PC-3 (cell line): ENCODE data around the gene CHST14. TPM values are rescaled to one million over a fixed set of nuclear protein-coding genes. Genes with fewer than 3 reads are reported as not detected.

ENCODE experiments used
- ATAC-seq: fragments of 200-7000 bp; cut with Tn5 transposase; 2 replicates; pipeline ENCODE4 v1.9.1; 2020; ENCODE audit warnings: mild to moderate bottlenecking, moderate library complexity
- BruUV-seq: library from RNA; stranded (reverse); fragments of 400-500 nt; replicated peaks from 2 replicates; lab custom pipeline; 2021; lab: Mats Ljungman, UMichigan
- CTCF ChIA-PET: fragments of 300-600 bp; sonication (Branson Sonifier 250); formaldehyde crosslinking; loops from one replicate; lab custom pipeline; 2022; ENCODE audit warnings: antibody characterized with exemption; lab: Charles Lee
- POLR2A ChIA-PET: fragments of 300-600 bp; sonication (Branson Sonifier 250); formaldehyde crosslinking; loops from one replicate; lab custom pipeline; 2022; ENCODE audit warnings: antibody characterized with exemption; ENCODE audit not compliant: unreplicated experiment; lab: Charles Lee
- DNase-seq: peaks from one replicate; pipeline ENCODE4 v3.0.0-alpha.2; 2015
- H2AFZ ChIP-seq: fragments of 300-600 bp; sonication (generic); 2 replicates; pipeline ENCODE4 v1.6.0; 2016; ENCODE audit warnings: antibody characterized with exemption, low read length
- H3F3A ChIP-seq: fragments of 300-600 bp; sonication (generic); one replicate; pipeline ENCODE4 v1.6.0; 2017; ENCODE audit warnings: antibody characterized with exemption, low read length, control low read depth, mild to moderate bottlenecking; ENCODE audit not compliant: unreplicated experiment
- H3K27ac ChIP-seq: fragments of 300-600 bp; sonication (generic); 2 replicates; pipeline ENCODE4 v1.5.1; 2016; ENCODE audit warnings: mild to moderate bottlenecking, low read length
- H3K27me3 ChIP-seq: fragments of 300-600 bp; sonication (generic); 2 replicates; pipeline ENCODE4 v1.6.1; 2016; ENCODE audit warnings: low read length, mixed read lengths
- H3K36me3 ChIP-seq: fragments of 300-600 bp; sonication (generic); 2 replicates; pipeline ENCODE4 v1.6.1; 2016; ENCODE audit warnings: low read depth, mixed run types, low read length, mixed read lengths
- H3K4me1 ChIP-seq: fragments of 300-600 bp; sonication (generic); 2 replicates; pipeline ENCODE4 v1.5.1; 2016; ENCODE audit warnings: low read length; ENCODE audit not compliant: insufficient read depth
- H3K4me2 ChIP-seq: fragments of 300-600 bp; sonication (generic); 2 replicates; pipeline ENCODE4 v1.6.0; 2016; ENCODE audit warnings: low read length
- H3K4me3 ChIP-seq: fragments of 300-600 bp; sonication (generic); 2 replicates; pipeline ENCODE4 v1.5.1; 2016; ENCODE audit warnings: mild to moderate bottlenecking, low read length, mixed read lengths
- H3K79me2 ChIP-seq: fragments of 300-600 bp; sonication (generic); 2 replicates; pipeline ENCODE4 v1.6.1; 2017; ENCODE audit warnings: low read length, mixed read lengths
- H3K9ac ChIP-seq: fragments of 300-600 bp; sonication (generic); 2 replicates; pipeline ENCODE4 v1.6.0; 2016; ENCODE audit warnings: mild to moderate bottlenecking, low read length
- H3K9me2 ChIP-seq: fragments of 300-600 bp; sonication (generic); replicated peaks from 2 replicates; pipeline ENCODE4 v1.6.1; 2016; ENCODE audit warnings: mixed run types, low read length, mixed read lengths
- H3K9me3 ChIP-seq: fragments of 300-600 bp; sonication (generic); 2 replicates; pipeline ENCODE4 v1.6.1; 2016; ENCODE audit warnings: low read length, mixed read lengths
- H4K20me1 ChIP-seq: fragments of 300-600 bp; sonication (generic); 2 replicates; pipeline ENCODE4 v1.6.1; 2016; ENCODE audit warnings: low read length, mixed read lengths
- CTCF ChIP-seq: fragments of 300-600 bp; sonication (generic); conservative IDR thresholded peaks from 2 replicates; pipeline ENCODE4 v1.5.1; 2017; ENCODE audit warnings: antibody characterized with exemption, low read depth, mild to moderate bottlenecking, low read length
- EZH2 ChIP-seq: fragments of 300-600 bp; sonication (generic); IDR thresholded peaks from one replicate; pipeline ENCODE4 v1.6.1; 2017; ENCODE audit warnings: antibody characterized with exemption, mild to moderate bottlenecking, low read length; ENCODE audit not compliant: unreplicated experiment
- EZH2phosphoT487 ChIP-seq: fragments of 300-600 bp; sonication (generic); IDR thresholded peaks from 2 replicates; pipeline ENCODE4 v1.6.1; 2018; ENCODE audit warnings: mild to moderate bottlenecking, antibody characterized with exemption, low read length, borderline replicate concordance
- intact Hi-C: fragments of 100-400 bp; cut with micrococcal nuclease; formaldehyde crosslinking; loops from 2 replicates; pipeline ENCODE4 v1.9.0; 2023
- total RNA-seq: library from RNA; depleted of rRNA; stranded (reverse); fragments of >200 nt; gene quantifications from 2 replicates; pipeline ENCODE4 v1.2.3, GENCODE V29; 2014

Gene CHST14
- total RNA-seq, 1 experiment from 2014 or later, result 13.0 TPM

- intact Hi-C loops, result no loop called here
- BruUV-seq, result no TSS peak
- Histone ChIP-seq H3K9me2 (no peaks in the 10 kb centered on the region), H3K27ac (no peak overlapping the region), H3K27me3 (no peaks in the 10 kb centered on the region), H3K4me1 (no peaks in the 10 kb centered on the region), H3K9me3 (no peaks in the 10 kb centered on the region), H3K79me2 (no peaks in the 10 kb centered on the region), H3K9ac (no peak overlapping the region), H3F3A (no peaks in the 10 kb centered on the region), H2AFZ (no peak overlapping the region), H4K20me1 (no peaks in the 10 kb centered on the region), H3K36me3 (no peaks in the 10 kb centered on the region), H3K4me3 (no peak overlapping the region), H3K4me2 (no peak overlapping the region)
- ChIA-PET POLR2A (no interaction called here), CTCF (no interaction called here)
- TF ChIP-seq CTCF, result no peak
- TF ChIP-seq EZH2, result no peak
- TF ChIP-seq EZH2phosphoT487, result no peak
- no peak for ATAC-seq
- no peak for DNase-seq
Measured at GRCh38 chr15:40483919-40484318, 13.1 kb downstream of the CHST14 start.

GRCh38 chr15:40486066-40486770 is 15.4 kb downstream of the CHST14 start:
- Histone ChIP-seq H4K20me1 (no peaks in the 10 kb centered on the region), H3K4me1 (no peaks in the 10 kb centered on the region), H3K9me3 (no peaks in the 10 kb centered on the region), H3K4me3 (no peak overlapping the region), H3F3A (no peaks in the 10 kb centered on the region), H3K4me2 (no peak overlapping the region), H3K79me2 (no peaks in the 10 kb centered on the region), H3K36me3 (no peaks in the 10 kb centered on the region), H2AFZ (no peak overlapping the region), H3K9me2 (no peaks in the 10 kb centered on the region), H3K27me3 (no peaks in the 10 kb centered on the region), H3K27ac (no peak overlapping the region), H3K9ac (no peak overlapping the region)
- DNase-seq (no peak), ATAC-seq (no peak)
- ChIA-PET CTCF (no interaction called here), POLR2A (no interaction called here)
- BruUV-seq, result no TSS peak
- intact Hi-C loops, result no loop called here
- TF ChIP-seq CTCF (no peak), EZH2 (no peak), EZH2phosphoT487 (no peak)
